ENCODE data around the gene REN. TPM values are rescaled to one million over a fixed set of nuclear protein-coding genes. Genes with fewer than 3 reads are reported as not detected.

Gene REN
- total and polyA plus RNA-seq, 2 donors (not counting 3 experiments of a cell fraction or from before 2014, with no cell fraction given): 0.11 TPM; not detected in 1

GRCh38 chr1:204181116-204181515 lies 15.0 kb upstream of the REN start:
- Histone ChIP-seq H3K9me3 (replicated peaks; ENCODE audit: control insufficient read depth, insufficient read depth, low read length) (no peaks in the 10 kb centered on the region), H3K36me3 (ENCODE audit: control insufficient read depth in 2 of 2, extremely low read depth in 1 of 2, insufficient read depth in 2 of 2, low read length in 2 of 2) (no peaks in the 10 kb centered on the region), H3K27ac (ENCODE audit: insufficient read depth, low read depth, low read length) (no peak overlapping the region), H3K4me2 (ENCODE audit: insufficient read depth, low read length) (no peak overlapping the region), H3K79me2 (ENCODE audit: control insufficient read depth, insufficient read depth, low read length) (no peaks in the 10 kb centered on the region), H3K9me1 (replicated peaks; ENCODE audit: control insufficient read depth, extremely low read depth, insufficient read depth, low read length) (no peaks in the 10 kb centered on the region), H3K4me3 (replicated peaks in 1 of 3; ENCODE audit: insufficient read depth in 1 of 3, low read depth in 1 of 3, low read length in 3 of 3) (no peak overlapping the region), H3K9ac (replicated peaks; ENCODE audit: extremely low read depth, insufficient read depth, low read length) (no peak overlapping the region), H3K27me3 (ENCODE audit: control insufficient read depth in 2 of 2, insufficient read depth in 2 of 2, low read length in 2 of 2) (no peaks in the 10 kb centered on the region), H4K20me1 (replicated peaks; ENCODE audit: control insufficient read depth, extremely low read depth, insufficient read depth, low read length) (no peaks in the 10 kb centered on the region), H3K4me1 (ENCODE audit: control insufficient read depth, extremely low read depth, insufficient read depth, low read length) (peaks cover 7% of the 10 kb centered on the region), H2AFZ (ENCODE audit: low read depth, low read length) (no peak overlapping the region)
- TF ChIP-seq CTCF (IDR thresholded peaks at IDR 0.05; ENCODE audit: extremely low read depth in 1 of 2, insufficient read depth in 1 of 2, low read depth in 1 of 2, low read length in 2 of 2) (no peak), JUN (IDR thresholded peaks at IDR 0.05; ENCODE audit: borderline replicate concordance, insufficient read depth, insufficient read length, low read depth) (no peak), POLR2A (IDR thresholded peaks at IDR 0.05; ENCODE audit: low read depth, low read length) (no peak), MAX (IDR thresholded peaks at IDR 0.05; ENCODE audit: insufficient read depth, insufficient read length) (no peak), MYC (IDR thresholded peaks at IDR 0.05; ENCODE audit: low read depth, low read length) (no peak), FOS (IDR thresholded peaks at IDR 0.05; ENCODE audit: borderline replicate concordance, insufficient read depth, low read length) (no peak), POLR2AphosphoS5 (IDR thresholded peaks at IDR 0.05; ENCODE audit: insufficient read depth, low read depth, low read length) (no peak), GATA2 (IDR thresholded peaks at IDR 0.05; ENCODE audit: insufficient read depth, insufficient read length, low read depth, low read length) (no peak), EZH2 (IDR thresholded peaks at IDR 0.05; ENCODE audit: borderline replicate concordance, low read depth, low read length, severe bottlenecking) (no peak)
- ChIA-PET POLR2A (no interaction called here), CTCF (interaction anchor here (1.1 to 26.7 kb wide), 5 partner anchors 9 to 218 kb away, joined by 3 to 770 read pairs (median 6); partner anchors contain the start of gene ETNK2)
- BruUV-seq (replicated peaks): no TSS peak
- FAIRE-seq (no peak), DNase-seq (ENCODE audit: low read depth, low spot score) (no peak)
- intact Hi-C loops (cut with micrococcal nuclease): no loop called here
- dilution Hi-C loops (cut with MboI; ENCODE audit: extremely low pct_ligation_motif_present, low sequenced_read_pairs): no loop called here

Measured in endothelial cell of umbilical vein (primary cell).